ENCODE results near the gene IFNLR1.

Gene IFNLR1

DNA sequence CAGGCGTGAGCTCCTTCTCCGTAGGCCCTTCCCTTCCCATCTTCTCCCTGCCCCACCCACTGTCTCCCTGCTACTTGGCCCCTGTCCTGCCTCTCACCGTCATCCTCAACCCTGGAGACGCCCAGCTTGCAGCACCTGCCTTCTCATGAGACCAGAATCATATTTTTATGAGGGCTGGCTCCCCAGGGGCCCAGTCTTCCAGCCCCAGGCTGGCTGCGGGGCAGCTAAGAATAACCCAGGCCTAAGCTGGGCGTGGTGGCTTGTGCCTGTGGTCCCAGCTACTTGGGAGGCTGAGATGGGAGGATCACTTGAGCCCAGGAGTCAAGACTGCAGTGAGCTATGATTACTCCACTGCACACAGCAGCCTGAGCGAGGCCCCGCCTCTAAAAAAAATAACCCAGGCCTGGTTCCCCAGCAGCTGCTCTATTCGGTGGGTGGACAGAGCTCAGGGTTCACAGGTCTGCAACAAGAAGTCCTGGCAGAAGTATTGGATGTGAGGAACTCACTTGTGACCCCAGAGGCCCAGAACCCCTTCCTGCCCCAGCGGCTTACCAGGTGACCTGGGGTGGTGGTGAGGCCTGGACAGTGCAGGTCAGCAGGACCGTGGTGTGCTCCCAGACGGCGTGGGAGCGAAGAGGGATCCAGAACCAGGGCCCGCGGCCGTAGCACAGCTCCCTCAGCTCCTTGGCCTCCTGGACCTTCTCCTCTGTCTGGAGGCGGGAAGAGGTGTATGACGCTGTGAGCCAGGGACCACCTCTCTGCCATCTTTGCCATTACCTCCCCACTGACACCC, 81.5 kb downstream of the IFNLR1 start:
- H3K27ac ChIP-seq, result no peak overlapping the region
- no peaks in the 10 kb centered on the region for H3K36me3 ChIP-seq
- TF ChIP-seq, protein P1, sequence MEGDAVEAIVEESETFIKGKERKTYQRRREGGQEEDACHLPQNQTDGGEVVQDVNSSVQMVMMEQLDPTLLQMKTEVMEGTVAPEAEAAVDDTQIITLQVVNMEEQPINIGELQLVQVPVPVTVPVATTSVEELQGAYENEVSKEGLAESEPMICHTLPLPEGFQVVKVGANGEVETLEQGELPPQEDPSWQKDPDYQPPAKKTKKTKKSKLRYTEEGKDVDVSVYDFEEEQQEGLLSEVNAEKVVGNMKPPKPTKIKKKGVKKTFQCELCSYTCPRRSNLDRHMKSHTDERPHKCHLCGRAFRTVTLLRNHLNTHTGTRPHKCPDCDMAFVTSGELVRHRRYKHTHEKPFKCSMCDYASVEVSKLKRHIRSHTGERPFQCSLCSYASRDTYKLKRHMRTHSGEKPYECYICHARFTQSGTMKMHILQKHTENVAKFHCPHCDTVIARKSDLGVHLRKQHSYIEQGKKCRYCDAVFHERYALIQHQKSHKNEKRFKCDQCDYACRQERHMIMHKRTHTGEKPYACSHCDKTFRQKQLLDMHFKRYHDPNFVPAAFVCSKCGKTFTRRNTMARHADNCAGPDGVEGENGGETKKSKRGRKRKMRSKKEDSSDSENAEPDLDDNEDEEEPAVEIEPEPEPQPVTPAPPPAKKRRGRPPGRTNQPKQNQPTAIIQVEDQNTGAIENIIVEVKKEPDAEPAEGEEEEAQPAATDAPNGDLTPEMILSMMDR (IDR thresholded peaks at IDR 0.05; ENCODE audit: low read depth, low read length), result no peak
- H3K4me3 ChIP-seq (ENCODE audit: low read depth, low read length), result no peak overlapping the region
- H3K9me3 ChIP-seq (ENCODE audit: severe bottlenecking), result no peaks in the 10 kb centered on the region
- DNase-seq, result no peak
- H3K27me3 ChIP-seq (ENCODE audit: insufficient read depth, low read depth, severe bottlenecking), result no peaks in the 10 kb centered on the region

DNA sequence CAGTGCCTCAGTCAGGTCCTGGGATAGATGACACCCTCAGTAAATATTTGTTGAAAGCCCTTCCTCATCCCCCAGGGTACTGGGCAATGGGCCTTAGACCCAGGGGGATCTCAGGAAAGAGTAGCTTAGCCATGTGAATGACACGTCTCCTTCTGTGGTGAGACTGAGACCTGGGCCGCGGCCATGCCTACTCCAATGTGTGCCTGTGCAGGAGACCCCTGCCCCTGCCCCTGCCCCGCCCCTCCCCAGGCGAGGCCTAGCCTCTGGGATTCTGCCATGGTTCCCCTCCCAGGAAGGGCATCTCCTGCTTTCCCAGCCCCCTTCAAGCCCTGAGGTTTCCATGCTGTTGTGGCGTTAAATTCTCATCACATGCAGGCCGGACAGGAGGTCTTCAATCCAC, 82.2 kb downstream of the IFNLR1 start:
- no peaks in the 10 kb centered on the region for H3K27me3 ChIP-seq (ENCODE audit: insufficient read depth, low read depth, severe bottlenecking)

More for the DNA sequence above, 82.2 kb downstream of the IFNLR1 start:
- H3K4me3 ChIP-seq (ENCODE audit: low read depth, low read length), result no peak overlapping the region
- DNase-seq, result no peak
- no peak overlapping the region for H3K27ac ChIP-seq
- H3K36me3 ChIP-seq, result no peaks in the 10 kb centered on the region
- TF ChIP-seq, protein P1 (IDR thresholded peaks at IDR 0.05; ENCODE audit: low read depth, low read length), result no peak
- no peaks in the 10 kb centered on the region for H3K9me3 ChIP-seq (ENCODE audit: severe bottlenecking)

All from WERI-Rb-1 (cell line).